HG02678 (cell line): ENCODE measurements around the gene KCNK15.
"Not testable (repeated sequence)": the region's sequence is repeated elsewhere in the genome, so short reads cannot be mapped to it uniquely, and the experiment has no call there.

Source experiments
- ATAC-seq: cut with Tn5 transposase; IDR thresholded peaks from one replicate; pipeline ENCODE4 v1.9.1; 2021; ENCODE audit warnings: mild to moderate bottlenecking, moderate library complexity; ENCODE audit not compliant: unreplicated experiment

Gene KCNK15

DNA sequence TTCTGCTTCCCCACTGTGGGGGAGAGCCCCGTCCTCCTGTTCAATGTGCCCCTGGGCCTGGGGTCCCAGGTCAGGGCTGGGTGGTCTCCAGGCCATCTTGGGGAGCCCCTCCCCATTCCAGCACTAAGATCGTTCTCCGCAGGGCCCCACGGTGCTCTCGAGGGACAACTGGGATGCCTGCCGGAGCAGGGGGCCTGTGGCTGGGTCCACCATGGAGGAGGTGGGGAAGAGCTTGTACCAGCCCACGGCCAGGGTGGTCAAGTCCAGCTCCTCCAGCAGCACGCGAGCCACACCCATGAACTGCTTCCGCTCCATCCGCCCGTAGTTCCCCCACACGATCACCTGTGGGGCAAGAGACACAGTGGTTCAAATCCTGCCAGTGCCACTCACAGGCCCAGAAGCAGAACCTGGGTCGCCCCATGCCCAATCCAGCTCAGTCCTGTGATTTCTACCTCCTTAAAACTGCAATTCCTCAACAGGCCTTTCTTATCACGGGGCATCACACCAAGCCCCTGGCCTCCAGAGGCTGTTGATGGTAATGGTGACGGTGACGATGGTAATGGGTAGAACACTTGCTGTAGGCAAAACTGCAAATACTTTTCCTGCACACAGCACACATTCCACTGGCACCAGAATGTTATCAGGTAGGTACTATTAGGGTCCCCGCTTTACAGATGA lies 10.5 kb downstream of the KCNK15 start:
- no peak for ATAC-seq

DNA sequence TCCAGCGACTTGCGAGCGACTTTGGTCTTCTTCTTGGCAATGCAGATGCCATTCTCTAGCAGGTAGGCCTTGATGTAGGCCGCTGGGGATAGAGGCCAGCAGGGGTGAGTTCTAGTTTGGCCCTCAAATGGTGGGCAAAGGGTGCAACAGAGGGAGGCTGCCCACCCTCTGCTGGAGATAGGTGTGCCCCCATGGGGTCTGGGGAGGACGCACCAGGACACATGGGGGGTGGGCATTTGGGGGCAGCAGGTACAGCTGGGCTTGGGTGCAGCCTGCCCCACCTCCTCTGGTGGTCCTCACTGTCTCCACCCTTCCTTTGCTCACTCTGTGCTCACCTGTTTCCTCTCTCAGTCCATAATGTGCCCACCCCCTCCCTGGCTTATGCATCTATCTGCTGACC lies 11.3 kb downstream of the KCNK15 start:
- ATAC-seq: no peak

DNA sequence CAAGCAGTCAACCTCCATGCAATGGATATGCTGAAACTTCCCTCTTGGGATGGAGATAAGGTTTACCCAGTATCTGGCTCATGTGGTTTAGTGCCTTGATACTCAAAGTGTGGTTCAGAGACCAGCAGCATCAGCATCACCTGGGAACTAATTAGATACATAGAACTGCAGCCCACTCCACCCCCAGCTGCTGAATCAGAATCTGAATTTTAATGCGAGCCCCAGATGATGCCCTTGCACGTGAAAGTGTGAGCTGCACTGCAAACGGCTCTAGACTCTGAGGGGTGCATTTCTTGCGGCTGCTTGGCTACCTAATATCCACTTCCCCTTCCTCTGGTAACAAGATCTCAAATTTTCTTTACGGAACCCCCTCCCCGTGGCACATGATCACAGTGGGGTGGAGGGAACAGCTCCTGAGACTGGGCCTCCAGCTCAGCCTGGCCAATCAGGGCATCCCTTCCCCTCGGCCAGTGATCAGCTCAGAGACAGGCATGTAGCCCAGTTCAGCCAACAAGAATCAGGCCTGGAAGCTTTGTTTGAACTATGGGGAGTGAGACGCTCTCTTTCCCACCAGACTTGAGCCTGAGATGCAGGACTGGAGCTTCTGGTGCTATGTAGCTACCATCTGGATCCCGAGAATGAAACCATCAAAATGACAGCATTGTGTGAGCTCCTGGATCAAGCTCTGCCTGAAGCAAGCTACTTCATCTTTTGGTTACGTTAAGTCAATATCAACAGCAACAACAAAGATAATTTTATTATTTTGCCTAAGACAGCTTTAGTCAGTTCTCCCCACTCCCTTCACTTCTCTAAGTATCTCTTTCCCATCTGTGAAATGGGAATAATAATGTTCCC lies 12.8 kb downstream of the KCNK15 start:
- no peak for ATAC-seq

DNA sequence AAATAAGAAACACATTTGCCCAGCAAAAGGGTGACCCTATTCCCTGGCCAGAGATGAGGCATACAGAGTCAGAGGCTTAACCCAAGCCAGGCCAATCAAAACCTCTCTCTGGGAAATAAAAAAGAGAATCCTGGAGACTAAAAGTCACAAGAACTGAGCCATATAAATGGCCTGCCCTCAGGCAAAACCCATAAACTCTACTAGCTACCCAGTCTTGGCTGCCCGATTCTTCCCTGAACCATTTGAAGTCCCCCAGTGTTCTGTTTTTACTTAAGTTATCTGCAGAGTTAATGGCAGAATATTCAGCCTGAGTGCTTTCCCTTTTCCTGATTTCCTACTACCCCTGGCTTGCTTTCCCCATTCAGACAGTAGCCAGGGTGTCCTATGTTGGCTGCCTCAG lies 13.9 kb downstream of the KCNK15 start:
- no peak for ATAC-seq

DNA sequence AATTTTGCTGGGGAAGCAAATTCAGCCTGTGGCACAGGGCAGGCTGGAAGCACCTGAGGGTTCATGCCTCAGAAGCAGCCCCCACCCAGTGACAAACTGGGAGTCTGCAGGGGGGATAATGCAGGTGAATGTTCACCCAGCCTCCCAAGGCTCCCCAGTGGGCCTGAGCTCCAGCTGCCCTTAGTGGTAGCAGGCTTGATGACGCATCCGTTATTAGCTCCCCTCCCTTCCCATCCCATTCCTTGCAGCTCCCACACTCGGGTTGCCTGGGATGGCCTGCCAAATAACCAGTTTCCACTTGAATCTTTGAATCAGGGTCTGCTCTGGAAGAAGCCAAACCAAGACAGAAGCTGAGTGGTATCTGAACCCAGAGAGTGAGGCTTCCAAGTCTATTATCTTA lies 15.8 kb downstream of the KCNK15 start:
- no peak for ATAC-seq

DNA sequence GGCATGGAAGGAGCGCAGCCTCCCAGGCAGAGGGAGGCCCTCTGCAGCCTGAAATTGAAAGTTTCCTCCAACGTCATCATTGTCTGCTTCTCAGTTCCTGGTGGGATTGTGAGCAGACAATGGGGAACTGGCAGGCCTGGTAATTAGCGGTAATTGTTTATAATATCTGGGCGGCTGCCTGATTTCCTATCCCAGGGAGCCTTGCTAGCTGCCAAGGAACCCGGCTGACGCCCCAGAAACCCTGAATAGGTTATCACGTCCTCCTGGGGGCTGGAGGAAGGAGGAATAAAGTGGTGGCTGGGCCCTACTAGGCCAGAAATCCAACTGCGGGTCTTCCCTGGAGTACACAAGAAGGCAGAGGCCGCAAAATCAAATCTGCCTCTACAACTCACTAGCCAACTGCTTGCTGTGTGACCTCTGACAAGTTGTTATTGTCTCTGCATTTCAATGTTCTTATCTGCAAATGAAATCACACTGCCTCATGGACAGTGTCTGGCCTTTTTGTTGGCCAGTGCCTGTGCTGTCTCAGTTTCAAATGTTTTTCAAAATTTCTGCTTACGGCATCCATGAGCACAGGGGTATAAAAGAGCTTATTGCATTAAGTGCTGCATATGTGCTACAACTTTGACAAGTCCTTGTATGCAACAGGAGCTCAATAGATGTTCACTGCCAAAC lies 16.9 kb downstream of the KCNK15 start:
- no peak for ATAC-seq

DNA sequence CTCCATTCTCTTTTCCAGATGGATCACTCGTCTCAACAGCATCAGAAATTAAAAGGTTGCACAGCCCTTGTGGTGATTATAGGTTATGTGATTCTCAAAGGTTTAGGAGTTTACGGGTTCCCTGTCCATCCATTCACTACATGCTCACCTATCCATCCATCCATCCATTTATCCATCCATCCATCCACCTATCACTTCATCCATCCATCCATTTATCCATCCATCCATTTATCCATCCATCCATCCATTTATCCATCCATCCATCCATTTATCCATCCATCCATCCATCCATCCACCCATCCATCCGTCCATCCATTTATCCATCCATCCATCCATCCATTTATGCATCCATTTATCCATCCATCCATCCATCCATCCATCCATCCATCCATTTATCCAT lies 18.1 kb downstream of the KCNK15 start:
- ATAC-seq: not testable (repeated sequence)

DNA sequence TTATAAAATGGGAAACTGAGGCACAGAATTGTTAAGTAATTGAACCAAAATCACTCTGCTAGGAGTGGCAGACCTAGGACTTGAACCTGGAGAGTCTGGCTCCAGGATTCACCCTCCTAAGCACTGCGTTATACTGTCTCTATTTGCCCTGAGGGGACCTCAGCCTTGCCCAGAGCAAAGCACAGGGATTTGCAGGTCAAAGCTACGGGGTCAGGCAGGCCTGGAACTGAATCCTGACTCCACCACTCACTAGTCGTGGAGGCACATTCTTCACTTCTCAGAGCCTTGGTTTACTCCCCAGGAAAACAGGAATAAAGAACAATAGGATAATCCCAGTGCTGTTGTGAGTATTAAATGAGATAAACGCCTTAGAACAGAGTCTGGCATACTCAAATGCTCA lies 19.4 kb downstream of the KCNK15 start:
- ATAC-seq: no peak

DNA sequence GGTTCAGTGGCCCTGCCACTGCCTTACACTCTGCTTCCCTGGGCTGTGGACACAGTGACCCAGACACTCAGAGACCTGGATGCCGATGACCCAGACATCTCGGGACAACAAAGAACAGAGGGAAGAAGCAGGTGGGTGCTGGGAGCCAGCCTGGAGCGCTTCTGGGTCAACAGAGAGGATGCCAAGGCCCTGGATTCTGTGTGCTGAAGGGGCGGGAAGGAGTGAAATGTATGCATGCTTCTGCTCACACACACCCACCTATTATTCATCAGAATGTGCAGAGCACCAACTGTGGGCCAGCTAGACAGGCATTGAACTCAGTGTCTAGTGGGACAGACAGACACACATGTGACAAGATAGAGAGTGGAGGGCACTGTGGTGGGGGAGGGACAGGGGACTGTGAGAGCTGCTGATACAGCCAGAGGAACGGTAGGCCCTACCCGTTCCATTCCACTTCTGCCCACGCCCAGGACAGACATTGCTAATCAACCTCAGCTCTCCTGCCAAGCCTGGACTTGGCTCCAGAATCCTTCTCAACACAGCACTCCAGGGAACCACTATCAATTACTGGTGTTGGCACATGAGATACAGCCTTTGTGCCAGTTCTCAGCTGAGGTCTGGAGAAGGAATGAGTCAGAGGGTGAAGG lies 20.2 kb downstream of the KCNK15 start:
- ATAC-seq: no peak

DNA sequence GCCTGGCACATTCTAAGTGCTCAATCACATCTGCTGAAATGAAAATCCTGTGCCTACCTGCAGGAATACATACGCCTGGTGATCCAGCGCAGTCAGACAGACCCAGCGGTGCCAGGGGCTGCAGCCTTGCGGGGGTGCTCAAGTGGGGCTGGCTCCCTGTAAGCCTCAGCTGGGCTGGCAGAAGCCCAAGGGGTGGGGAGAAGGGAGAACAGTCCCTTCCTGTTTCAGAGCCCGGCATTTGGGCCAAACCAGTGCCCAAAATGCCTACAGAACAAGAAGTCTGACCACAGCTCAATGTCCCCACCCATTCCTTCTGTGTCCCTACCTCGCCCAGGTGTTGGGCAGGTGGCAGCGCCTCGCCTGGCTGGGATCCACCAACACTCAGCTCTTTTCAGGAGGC lies 22.6 kb downstream of the KCNK15 start:
- ATAC-seq: no peak

DNA sequence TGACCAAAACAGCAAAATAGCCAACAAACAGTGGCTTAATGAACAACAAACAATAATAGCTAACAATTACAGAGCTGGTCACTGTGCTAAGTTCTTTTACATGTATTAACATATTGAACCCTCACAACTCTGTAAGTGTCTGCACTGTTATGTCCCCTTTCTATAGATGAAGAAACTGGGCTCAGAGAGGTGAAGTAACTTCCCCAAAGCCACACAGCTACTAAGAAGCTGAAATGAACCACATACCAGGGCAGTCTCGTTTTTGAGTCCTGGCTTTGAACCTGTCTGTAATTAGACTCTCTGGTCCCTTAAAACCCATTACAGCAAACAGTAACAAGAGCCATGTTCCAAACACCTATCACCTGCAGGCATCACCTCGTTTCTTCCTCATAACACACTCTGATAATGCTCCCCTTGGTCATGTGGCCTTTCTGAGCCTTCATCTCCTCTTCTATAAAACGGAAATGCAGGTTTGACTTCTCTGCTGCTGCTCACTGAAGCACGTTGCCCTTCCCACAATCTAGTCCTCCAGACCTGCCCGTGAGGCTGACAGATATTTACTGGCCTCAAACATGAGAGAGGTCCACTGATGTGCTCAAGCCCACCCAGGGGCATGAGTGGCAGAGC lies 23.3 kb downstream of the KCNK15 start:
- no peak for ATAC-seq

DNA sequence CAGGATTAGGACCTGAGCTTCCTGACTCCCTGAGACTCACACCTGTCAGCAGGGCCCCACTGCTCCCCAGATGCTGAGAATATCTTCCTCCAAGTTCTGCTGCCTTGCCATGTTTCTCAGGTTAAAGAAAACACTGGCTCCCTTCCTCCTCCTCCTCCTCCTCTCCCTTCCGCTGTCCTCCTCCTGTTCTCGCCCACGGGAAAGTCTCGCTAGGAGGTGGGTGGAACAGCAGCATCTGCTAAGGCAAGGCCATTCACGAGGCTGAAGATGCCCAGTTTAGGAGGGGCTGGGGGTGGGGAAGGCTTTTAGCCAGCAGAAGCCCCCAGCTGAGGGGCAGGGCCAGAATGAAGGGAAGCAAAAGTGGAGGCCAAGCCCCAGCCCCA lies 23.8 kb downstream of the KCNK15 start:
- ATAC-seq: no peak

DNA sequence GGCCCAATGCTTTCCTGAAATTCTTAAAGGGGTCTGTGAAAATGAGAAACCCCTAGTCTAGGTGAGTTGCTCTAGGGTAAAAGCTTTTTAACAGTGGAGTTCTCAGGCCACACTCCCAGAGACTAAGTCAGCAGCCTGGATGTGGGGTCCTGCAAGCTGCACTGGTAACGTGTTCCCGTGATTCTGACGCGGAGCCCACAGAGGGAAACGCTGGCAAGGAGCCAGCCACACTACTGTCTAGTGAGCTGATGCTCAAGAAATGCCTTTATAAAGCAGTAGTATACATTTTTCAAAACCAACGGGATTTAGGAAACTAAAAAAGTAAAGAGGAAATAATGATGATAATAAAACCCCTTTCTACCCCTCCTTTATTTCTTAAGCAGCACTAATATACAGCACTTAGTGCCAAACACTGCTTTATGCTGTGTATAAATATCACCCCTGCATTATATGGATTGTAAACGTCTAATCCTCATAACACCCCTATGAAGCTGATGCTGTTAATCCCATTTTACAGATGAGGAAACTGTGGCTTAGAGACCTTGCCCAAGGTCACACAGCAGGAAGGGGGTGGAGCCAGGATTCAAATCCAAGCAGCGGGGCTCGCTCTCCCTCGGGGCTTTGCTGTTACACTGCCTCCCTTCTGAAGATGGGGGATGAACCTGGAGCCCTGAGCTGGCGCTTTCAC lies 25.0 kb downstream of the KCNK15 start:
- ATAC-seq: no peak

DNA sequence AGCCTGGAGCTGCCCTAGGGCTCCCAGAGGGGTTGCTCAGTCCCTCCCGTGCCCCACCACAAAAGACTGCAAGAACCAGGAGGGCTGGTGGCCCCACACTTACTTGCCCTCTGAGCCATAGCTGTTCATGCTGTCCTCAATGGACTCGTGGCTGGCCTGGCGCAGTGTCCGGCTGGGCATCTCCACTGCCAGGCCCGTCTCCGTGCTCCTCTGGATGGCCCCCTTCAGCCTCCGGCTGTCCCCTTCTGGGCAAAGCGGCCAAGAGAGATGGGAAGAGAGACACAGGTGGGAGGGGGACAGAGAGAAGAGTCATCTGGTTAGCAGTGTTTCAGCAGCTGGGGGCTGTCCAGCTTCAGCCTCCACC lies 25.5 kb downstream of the KCNK15 start:
- no peak for ATAC-seq

DNA sequence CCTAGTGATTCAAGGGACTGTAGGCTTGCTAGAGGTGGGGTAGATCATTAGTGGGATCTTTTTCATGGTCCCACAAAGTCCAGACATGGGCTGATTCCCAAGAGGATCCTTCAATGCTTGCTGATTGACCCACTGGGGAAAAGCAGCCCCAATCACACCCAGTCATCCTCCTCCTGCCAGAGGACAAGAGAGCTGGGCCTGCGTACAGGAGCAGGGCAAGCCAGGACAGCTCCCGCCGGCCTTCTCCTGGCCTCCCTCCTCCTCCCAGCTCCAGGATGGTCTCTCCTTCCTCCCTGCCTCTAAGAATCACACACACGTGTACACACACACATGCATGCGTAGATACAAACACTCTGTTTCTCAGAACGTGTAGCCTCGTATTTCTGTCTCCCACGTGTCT lies 27.0 kb downstream of the KCNK15 start:
- ATAC-seq: no peak

DNA sequence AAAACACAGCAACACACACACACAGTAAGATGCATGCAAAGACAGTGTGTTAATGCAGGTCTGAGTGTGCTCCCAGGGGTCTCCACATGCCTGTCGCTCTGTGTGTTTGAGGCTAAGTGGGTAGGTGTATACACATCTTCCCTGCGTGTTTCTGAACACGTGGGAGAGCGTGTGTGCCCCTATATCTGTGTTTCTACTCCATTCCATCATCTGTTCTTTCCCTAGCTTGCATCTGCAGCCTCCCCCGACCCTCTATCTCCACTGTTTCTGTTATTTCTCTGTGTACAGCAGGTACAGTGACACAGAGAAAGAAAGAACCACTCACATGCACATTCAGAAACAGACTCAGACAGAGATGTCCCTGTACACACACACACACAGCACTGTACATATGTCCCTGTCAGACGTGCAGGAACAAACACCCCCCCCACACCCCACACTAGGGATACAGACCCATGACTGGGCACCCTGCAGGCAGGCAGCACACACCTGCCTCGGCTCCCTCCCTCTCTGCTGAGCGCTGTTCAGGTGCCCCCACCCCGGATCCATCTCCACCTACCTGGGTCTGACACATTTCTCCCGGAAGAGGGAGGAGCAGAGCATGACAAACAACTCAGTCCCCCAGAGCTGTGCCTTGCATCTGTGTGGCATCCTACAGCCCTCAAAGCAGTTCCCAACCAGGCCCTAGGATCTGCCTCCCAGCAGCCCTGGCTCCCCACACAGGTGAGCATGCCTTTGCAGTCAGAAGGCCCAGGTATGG lies 27.6 kb downstream of the KCNK15 start:
- no peak for ATAC-seq

DNA sequence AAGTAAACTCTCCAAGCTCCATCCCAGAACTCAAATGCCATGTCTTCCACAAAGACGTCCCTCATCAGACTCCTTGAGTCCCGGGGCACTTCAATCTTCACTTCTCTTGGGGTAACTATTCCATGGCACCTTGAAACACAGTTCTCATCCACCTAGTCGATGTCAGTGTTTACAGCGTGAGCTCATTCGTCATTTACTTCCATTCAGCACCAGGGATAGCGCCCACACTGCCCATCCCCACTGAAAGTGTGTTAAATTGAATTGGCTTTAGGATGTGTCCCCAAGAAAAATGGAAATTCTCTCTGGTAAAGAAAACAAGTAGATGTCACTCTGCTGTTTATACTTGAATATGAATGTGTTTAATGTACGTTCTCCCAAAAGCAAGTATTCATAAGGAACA lies 31.3 kb downstream of the KCNK15 start:
- ATAC-seq: no peak

DNA sequence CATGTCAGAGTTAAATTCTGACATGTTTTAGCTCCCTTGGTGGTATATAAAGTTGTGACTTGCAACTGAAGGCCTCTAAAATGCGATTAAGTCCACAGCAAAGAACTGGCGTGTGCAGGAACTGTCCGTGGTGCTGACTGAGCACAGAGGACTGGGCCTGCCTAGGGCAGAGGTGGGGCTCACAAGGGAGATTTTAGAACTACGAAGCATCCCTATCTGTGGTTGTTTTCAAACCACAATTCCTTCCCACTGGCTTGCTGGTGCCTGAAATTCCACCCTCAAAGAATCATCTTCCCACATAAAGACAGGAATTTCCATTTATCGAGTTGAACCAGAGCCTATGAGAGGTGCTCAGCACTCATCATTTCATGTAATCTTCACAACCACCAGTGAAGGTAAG lies 34.6 kb downstream of the KCNK15 start:
- ATAC-seq: no peak

DNA sequence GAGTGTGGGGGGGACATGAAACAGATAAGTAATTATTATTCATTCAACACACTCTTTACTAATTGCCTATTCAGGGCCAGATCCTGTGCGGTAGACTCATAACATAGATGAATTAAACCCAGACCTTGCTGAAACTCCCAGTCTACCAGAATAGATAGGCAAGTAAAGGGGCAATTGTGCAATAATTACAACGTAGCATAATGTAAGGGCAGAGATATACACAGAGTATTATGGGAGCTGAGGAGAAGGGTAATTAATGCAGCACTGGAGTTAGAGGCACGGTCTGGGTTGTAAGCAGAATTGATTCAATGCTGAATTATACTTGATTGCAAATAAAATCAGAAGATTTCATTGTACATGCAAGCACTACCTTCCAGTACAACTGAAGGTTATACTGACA lies 35.5 kb downstream of the KCNK15 start:
- ATAC-seq: no peak

DNA sequence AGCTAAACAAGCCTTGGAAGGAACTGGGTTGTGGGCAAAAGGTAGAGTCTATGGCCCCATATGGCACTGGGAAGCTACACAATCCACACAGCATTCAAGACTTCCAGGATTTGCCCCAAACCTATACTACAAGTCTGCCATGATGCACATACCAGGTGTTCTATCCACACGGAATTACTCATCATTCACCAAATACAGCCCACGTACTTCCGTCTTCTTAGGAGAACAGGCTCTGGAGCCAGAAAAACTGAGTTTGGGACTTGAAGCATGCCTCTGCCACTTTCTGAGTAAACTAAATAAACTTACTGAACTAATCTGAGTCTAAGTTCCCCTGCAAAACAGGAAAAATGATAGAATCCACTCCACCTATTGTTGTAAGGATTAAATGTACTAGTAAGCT lies 36.1 kb downstream of the KCNK15 start:
- no peak for ATAC-seq
